NB4 (cell line): Measurements from ENCODE around the gene TEKTIP1.

Experiments
- DNase-seq: peaks from one replicate; pipeline ENCODE4 v3.0.0; 2010; ENCODE audit warnings: low read depth
- H3K4me3 ChIP-seq: one replicate; pipeline ENCODE4 v1.5.1; 2011; ENCODE audit warnings: mild to moderate bottlenecking, low read depth, low read length, moderate library complexity
- MYC ChIP-seq: IDR thresholded peaks from 2 replicates; pipeline ENCODE4 v1.6.1; 2011; ENCODE audit warnings: low read depth, low read length
- POLR2A ChIP-seq: IDR thresholded peaks from 2 replicates; pipeline ENCODE4 v1.6.1; 2011; ENCODE audit warnings: mild to moderate bottlenecking; ENCODE audit not compliant: insufficient read length; ENCODE audit errors: extremely low read depth
- TF ChIP-seq, protein P1 (sequence below): IDR thresholded peaks from 2 replicates; pipeline ENCODE4 v1.6.1; 2011; ENCODE audit warnings: low read depth, low read length
- TF ChIP-seq, protein P2 (sequence below): IDR thresholded peaks from one replicate; pipeline ENCODE4 v1.5.1; 2012; ENCODE audit warnings: low read depth, low read length

TEKTIP1 gene

GRCh38 chr19:3513229-3514140 lies 25.5 kb upstream of the TEKTIP1 start:
- H3K4me3 ChIP-seq: no peak overlapping the region
- DNase-seq: no peak
- TF ChIP-seq, protein P1, sequence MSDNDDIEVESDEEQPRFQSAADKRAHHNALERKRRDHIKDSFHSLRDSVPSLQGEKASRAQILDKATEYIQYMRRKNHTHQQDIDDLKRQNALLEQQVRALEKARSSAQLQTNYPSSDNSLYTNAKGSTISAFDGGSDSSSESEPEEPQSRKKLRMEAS: no peak
- TF ChIP-seq MYC (no peak), POLR2A (no peak)
- TF ChIP-seq, protein P2, sequence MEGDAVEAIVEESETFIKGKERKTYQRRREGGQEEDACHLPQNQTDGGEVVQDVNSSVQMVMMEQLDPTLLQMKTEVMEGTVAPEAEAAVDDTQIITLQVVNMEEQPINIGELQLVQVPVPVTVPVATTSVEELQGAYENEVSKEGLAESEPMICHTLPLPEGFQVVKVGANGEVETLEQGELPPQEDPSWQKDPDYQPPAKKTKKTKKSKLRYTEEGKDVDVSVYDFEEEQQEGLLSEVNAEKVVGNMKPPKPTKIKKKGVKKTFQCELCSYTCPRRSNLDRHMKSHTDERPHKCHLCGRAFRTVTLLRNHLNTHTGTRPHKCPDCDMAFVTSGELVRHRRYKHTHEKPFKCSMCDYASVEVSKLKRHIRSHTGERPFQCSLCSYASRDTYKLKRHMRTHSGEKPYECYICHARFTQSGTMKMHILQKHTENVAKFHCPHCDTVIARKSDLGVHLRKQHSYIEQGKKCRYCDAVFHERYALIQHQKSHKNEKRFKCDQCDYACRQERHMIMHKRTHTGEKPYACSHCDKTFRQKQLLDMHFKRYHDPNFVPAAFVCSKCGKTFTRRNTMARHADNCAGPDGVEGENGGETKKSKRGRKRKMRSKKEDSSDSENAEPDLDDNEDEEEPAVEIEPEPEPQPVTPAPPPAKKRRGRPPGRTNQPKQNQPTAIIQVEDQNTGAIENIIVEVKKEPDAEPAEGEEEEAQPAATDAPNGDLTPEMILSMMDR: no peak

GRCh38 chr19:3514930-3515329 lies 24.0 kb upstream of the TEKTIP1 start:
- DNase-seq: no peak
- TF ChIP-seq POLR2A: no peak
- TF ChIP-seq, protein P2: no peak
- TF ChIP-seq, protein P1: no peak
- no peak for TF ChIP-seq MYC
- H3K4me3 ChIP-seq: no peak overlapping the region

GRCh38 chr19:3515891-3516422 lies 23.0 kb upstream of the TEKTIP1 start:
- no peak for DNase-seq
- TF ChIP-seq POLR2A: no peak
- no peak for TF ChIP-seq MYC
- TF ChIP-seq, protein P2: no peak
- TF ChIP-seq, protein P1: no peak
- H3K4me3 ChIP-seq: no peak overlapping the region

- no peak for DNase-seq
- TF ChIP-seq MYC (no peak), POLR2A (no peak)
- TF ChIP-seq, protein P1: no peak
- TF ChIP-seq, protein P2: no peak
- H3K4me3 ChIP-seq: no peak overlapping the region
Observed at GRCh38 chr19:3516675-3517207, 22.2 kb upstream of the TEKTIP1 start.

- H3K4me3 ChIP-seq: no peak overlapping the region
- TF ChIP-seq, protein P2: no peak
- TF ChIP-seq, protein P1: no peak
- TF ChIP-seq MYC (no peak), POLR2A (no peak)
- DNase-seq: no peak
Observed at GRCh38 chr19:3517638-3518037, 21.3 kb upstream of the TEKTIP1 start.
